Astrocyte of the spinal cord (primary cell): ENCODE measurements around the gene OGFOD2.

Experiments used
- DNase-seq: peaks from one replicate; pipeline ENCODE4 v3.0.0; 2011; ENCODE audit warnings: low read depth, low spot score
- H3K4me3 ChIP-seq: 2 replicates; pipeline ENCODE4 v1.5.1; 2011; ENCODE audit warnings: low read depth, mild to moderate bottlenecking, low read length, moderate library complexity
- CTCF ChIP-seq: IDR thresholded peaks from 2 replicates; pipeline ENCODE4 v1.5.1; 2012; ENCODE audit warnings: low read depth, mild to moderate bottlenecking, low read length, inconsistent platforms
- in situ Hi-C: cut with HindIII; loops from 2 replicates; pipeline ENCODE4 v1.10.0; 2017; ENCODE audit warnings: low sequenced_read_pairs

OGFOD2 gene

GRCh38 chr12:122979908-122980182, 4.8 kb downstream of the OGFOD2 start:
- H3K4me3 ChIP-seq = peak overlapping the region; percentile 84
- in situ Hi-C loops = no loop called here
- DNase-seq = no peak
- TF ChIP-seq CTCF = no peak

- in situ Hi-C loops = no loop called here
- DNase-seq = peak; percentile 61
Measured at GRCh38 chr12:122980183-122981035, 5.4 kb downstream of the OGFOD2 start, which contains the start of gene ARL6IP4. TSS of gene ARL6IP4 (plus strand) at chr12:122980681. CDS start at chr12:122981140, 459 bp downstream.

GRCh38 chr12:122981036-122981471, 6.0 kb downstream of the OGFOD2 start:
- TF ChIP-seq CTCF = no peak
- in situ Hi-C loops = no loop called here
- no peak for DNase-seq
- peak overlapping the region; percentile 84 for H3K4me3 ChIP-seq

More at GRCh38 chr12:122980183-122981035, 5.4 kb downstream of the OGFOD2 start, which contains the start of gene ARL6IP4:
- H3K4me3 ChIP-seq = peak within 1 kb of the TSS; percentile 84
- no peak for TF ChIP-seq CTCF

GRCh38 chr12:122981587-122982476, 6.8 kb downstream of the OGFOD2 start:
- no peak for DNase-seq
- peak overlapping the region; percentile 84 for H3K4me3 ChIP-seq
- TF ChIP-seq CTCF = no peak
- in situ Hi-C loops = no loop called here

GRCh38 chr12:122982477-122982815, 7.4 kb downstream of the OGFOD2 start:
- TF ChIP-seq CTCF = no peak
- in situ Hi-C loops = no loop called here
- no peak overlapping the region for H3K4me3 ChIP-seq
- no peak for DNase-seq

- H3K4me3 ChIP-seq = no peak overlapping the region
- TF ChIP-seq CTCF = no peak
- no peak for DNase-seq
- in situ Hi-C loops = no loop called here
Measured at GRCh38 chr12:122982963-122983788, 8.1 kb downstream of the OGFOD2 start.
